ENCODE data around the gene EIF4H.
A peak's percentile ranks its signal among the peaks of the same experiment; 100 is the strongest.

The EIF4H gene

DNA sequence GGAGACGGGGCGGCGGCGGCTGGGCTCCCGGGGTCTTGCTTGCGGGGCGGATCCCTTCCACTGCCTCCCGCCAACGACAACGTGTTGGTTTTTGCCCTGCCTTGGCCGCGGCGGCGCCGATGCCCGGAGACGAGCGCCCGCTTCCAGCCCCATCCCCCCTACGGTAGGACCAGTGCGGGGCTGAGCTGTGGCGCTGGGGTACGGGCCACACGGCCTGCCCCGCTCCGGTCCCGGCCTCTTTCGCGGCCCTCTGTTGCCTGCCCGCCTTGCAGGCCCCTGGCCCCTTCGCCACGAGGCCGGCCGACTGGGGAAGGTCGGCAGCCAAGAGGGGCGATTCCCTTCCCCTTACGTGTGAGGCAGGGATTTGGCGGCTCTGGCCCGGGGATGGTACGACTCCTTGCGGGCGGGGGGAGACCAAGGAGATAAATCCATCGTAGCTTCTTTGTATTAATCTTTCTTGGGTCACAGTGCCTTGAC lies 488 bp downstream of the EIF4H start:
- no peak for TF ChIP-seq ZFX (IDR thresholded peaks at IDR 0.05; ENCODE audit: borderline replicate concordance)
- TF ChIP-seq, protein P1, sequence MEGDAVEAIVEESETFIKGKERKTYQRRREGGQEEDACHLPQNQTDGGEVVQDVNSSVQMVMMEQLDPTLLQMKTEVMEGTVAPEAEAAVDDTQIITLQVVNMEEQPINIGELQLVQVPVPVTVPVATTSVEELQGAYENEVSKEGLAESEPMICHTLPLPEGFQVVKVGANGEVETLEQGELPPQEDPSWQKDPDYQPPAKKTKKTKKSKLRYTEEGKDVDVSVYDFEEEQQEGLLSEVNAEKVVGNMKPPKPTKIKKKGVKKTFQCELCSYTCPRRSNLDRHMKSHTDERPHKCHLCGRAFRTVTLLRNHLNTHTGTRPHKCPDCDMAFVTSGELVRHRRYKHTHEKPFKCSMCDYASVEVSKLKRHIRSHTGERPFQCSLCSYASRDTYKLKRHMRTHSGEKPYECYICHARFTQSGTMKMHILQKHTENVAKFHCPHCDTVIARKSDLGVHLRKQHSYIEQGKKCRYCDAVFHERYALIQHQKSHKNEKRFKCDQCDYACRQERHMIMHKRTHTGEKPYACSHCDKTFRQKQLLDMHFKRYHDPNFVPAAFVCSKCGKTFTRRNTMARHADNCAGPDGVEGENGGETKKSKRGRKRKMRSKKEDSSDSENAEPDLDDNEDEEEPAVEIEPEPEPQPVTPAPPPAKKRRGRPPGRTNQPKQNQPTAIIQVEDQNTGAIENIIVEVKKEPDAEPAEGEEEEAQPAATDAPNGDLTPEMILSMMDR (IDR thresholded peaks at IDR 0.05) = no peak
- H3K27ac ChIP-seq = peak overlapping the region; percentile 85

DNA sequence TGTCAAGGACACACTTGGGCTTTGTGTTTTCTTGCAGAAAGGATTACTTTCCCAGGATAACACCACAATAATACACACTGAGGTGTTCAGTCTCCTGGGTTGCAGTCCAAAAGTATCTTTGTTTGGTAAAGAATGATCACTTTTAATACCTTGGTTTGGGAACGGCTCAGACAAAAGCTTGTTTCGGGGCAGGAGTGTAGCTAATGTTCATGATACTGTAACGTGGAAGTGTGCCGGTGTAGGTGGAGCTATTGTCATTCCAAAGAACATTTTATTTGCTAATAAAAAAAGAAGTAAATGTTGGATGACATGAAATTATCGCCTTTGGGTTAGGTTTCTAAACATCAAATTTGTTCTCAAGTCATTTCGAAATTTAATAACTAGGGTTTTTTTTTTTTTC lies 1.2 kb downstream of the EIF4H start:
- H3K27ac ChIP-seq = peak overlapping the region; percentile 85
- no peak for TF ChIP-seq ZFX (IDR thresholded peaks at IDR 0.05; ENCODE audit: borderline replicate concordance)
- TF ChIP-seq, protein P1 (IDR thresholded peaks at IDR 0.05) = no peak

DNA sequence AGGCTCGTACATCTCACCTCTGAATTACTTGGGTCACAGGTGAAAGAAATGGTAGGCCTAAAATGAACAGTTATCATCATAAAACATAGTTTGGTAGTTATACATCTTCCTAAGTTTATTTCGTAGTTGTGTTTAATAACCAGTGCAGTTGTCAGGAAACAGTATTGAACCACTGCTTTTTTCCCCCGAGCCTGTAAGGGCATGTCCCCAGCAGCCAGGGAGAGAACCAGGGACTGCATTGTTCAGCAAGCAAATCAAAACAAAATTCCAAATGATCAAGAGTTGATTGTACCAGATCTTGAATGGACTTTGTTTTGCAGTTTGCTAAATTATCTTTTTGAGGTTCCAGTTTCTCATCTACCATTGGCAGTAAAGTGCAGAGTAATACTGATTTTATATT lies 2.4 kb downstream of the EIF4H start:
- no peak overlapping the region for H3K27ac ChIP-seq
- TF ChIP-seq, protein P1 (IDR thresholded peaks at IDR 0.05) = no peak
- TF ChIP-seq ZFX (IDR thresholded peaks at IDR 0.05; ENCODE audit: borderline replicate concordance) = no peak

DNA sequence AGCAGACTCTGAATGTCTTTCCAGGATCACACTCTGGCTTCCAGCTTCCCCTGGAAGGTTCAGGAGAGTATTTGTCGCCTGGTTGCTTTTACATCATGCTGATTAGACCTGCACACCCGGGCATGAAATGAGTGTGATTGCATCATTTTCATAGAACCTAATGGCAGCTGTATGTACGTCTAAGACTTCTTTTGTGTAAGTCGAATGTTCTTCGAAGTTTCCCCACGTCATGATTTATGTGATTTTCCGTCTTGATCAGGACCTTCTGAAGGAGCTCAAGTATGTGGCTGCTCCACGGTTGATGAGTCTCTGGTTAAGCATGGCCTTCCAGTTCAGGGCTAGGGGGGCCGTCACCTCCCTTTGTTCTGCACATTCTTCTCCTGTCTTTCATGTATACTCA lies 4.5 kb downstream of the EIF4H start:
- no peak overlapping the region for H3K27ac ChIP-seq

DNA sequence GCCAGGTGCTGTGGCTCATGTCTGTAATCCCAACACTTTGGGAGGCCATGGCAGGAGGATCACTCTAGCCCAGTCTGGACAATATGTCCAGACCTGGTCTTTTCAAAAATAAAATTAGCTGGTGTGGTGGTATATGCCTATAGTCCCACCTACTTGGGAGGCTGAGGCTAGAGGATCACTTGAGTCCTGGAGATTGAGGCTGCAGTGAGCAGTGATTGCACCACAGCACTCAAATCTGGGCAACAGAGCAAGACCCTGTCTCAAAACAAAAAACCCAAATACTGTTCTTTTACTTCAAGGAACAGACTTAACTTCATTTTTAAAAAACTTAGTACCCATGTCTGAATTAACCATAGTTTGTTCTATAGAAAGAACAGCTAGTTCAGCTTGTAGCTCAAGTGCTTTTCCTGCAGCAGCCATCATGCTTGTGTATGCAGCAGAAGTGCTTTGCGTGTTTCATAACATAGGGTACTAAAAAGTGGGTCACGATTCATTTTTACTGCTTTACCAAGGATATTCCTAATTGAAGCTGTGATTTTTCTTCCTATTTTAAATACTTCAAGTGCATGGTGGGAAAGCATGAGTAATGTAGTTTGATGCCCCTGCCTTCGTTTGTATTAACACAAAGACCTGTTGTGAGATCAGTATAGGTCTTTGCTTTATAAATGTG lies 5.9 kb downstream of the EIF4H start:
- no peak for TF ChIP-seq ZFX (IDR thresholded peaks at IDR 0.05; ENCODE audit: borderline replicate concordance)
- TF ChIP-seq, protein P1 (IDR thresholded peaks at IDR 0.05) = no peak
- no peak overlapping the region for H3K27ac ChIP-seq

More for the DNA sequence above, 4.5 kb downstream of the EIF4H start:
- TF ChIP-seq, protein P1 (IDR thresholded peaks at IDR 0.05) = no peak
- no peak for TF ChIP-seq ZFX (IDR thresholded peaks at IDR 0.05; ENCODE audit: borderline replicate concordance)

DNA sequence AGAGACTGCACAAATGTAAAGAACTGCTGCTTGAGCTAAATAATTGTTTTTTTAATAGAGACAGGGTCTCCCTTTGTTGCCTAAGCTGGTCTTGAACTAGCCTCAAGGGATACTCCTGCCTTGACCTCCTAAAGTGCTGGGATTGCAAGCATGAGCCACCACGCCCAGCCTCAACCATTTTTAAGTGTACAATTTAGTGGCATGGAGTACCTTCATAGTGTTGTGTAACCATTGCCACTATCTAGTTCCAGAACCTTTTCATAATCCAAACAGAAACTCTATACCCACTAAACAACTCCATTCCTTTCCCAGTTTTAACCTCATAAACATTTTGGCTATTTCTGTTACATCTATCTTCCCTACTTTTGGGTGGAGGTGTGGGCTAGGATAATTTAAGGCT lies 6.7 kb downstream of the EIF4H start:
- H3K27ac ChIP-seq = no peak overlapping the region

DNA sequence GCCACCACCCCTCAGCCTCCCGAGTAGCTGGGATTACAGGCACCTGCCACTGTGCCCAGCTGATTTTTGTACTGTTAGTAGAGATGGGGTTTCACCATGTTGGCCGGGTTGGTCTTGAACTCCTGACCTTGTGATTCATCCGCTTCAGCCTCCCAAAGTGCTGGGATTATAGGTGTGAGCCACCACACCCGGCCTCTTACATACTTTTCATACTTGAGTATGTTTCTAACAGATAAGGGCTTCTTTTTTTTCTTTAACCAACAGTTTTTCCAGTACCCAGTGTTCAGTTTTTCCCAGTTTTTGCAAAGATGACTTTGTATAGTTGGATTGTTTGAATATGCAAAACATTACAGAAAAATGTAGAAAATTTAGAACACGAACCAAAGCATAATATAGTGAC lies 7.7 kb downstream of the EIF4H start:
- H3K27ac ChIP-seq = no peak overlapping the region
- TF ChIP-seq ZFX (IDR thresholded peaks at IDR 0.05; ENCODE audit: borderline replicate concordance) = no peak
- TF ChIP-seq, protein P1 (IDR thresholded peaks at IDR 0.05) = no peak

More for the DNA sequence above, 6.7 kb downstream of the EIF4H start:
- TF ChIP-seq, protein P1 (IDR thresholded peaks at IDR 0.05) = no peak
- TF ChIP-seq ZFX (IDR thresholded peaks at IDR 0.05; ENCODE audit: borderline replicate concordance) = no peak
